ENCODE results near the gene RPS6KA2. TPM values are rescaled to one million over a fixed set of nuclear protein-coding genes. Genes with fewer than 3 reads are reported as not detected.
A peak's percentile ranks its signal among the peaks of the same experiment; 100 is the strongest.

The RPS6KA2 gene
- total RNA-seq, 2 donors from 2014 or later, result 78.6 to 131 TPM

DNA sequence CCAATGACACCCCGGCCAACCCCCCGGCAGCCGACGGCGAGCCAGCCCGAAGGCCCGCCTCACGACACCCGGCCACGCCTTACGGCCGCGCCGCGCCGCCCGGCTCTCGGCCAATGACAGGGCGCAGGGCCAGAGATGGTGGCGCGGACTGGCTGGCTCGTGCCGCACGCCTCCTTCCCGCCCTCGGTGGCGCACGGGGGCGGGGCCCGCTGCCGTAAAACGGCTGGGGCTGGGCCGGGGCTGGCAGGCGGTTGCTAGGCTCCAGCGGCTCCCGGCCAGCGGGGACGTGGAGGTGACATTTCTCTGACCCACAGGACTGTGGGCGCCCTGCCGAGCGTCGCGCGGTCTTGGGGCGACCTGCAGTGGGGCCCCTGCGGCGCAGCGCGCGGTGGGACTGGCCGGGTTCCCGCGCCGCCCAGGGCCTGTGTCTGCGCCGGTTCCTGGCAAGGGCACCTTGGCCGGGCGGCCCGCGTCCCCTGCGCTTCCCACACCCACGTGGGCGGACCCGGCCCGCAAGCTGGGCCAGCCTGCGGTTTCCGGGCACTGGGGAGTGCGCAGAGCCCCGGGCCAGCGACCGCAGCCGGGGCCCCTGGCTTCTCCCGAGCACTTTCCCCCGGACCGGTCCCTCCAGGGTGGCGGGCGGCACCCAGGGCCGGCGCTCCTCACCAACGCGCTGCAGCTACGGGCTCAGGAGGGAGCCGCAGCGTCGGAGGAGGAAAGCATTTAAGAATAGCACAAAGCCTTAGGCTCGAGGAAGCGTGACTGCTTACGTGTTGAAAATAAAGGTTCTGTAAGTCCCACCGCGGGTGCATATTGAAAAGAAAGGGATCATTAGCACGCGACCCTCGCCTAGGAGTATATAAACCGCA, 243.9 kb downstream of the RPS6KA2 start, which contains the start of gene MPC1:
Gene MPC1 (minus strand): TSS at position 8 of the 869 bp plus-strand sequence. CDS start 64 bp downstream, outside the sequence.
- TF ChIP-seq, protein P1, sequence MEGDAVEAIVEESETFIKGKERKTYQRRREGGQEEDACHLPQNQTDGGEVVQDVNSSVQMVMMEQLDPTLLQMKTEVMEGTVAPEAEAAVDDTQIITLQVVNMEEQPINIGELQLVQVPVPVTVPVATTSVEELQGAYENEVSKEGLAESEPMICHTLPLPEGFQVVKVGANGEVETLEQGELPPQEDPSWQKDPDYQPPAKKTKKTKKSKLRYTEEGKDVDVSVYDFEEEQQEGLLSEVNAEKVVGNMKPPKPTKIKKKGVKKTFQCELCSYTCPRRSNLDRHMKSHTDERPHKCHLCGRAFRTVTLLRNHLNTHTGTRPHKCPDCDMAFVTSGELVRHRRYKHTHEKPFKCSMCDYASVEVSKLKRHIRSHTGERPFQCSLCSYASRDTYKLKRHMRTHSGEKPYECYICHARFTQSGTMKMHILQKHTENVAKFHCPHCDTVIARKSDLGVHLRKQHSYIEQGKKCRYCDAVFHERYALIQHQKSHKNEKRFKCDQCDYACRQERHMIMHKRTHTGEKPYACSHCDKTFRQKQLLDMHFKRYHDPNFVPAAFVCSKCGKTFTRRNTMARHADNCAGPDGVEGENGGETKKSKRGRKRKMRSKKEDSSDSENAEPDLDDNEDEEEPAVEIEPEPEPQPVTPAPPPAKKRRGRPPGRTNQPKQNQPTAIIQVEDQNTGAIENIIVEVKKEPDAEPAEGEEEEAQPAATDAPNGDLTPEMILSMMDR (IDR thresholded peaks at IDR 0.05), result peak in 1 of 2 donors; percentile 10
- no peaks in the 10 kb centered on the region for H3K27me3 ChIP-seq
- H3K27ac ChIP-seq, result peak within 1 kb of the TSS; percentile 96 to 99
- peak; percentile 96 for DNase-seq (ENCODE audit: low spot score)
- no peaks in the 10 kb centered on the region for H3K36me3 ChIP-seq
- peaks cover 0 to 23% of the 10 kb centered on the region in 2 donors for H3K4me1 ChIP-seq
- no peaks in the 10 kb centered on the region for H3K9me3 ChIP-seq
- H3K4me3 ChIP-seq, result peak within 1 kb of the TSS; percentile 87 to 98

DNA sequence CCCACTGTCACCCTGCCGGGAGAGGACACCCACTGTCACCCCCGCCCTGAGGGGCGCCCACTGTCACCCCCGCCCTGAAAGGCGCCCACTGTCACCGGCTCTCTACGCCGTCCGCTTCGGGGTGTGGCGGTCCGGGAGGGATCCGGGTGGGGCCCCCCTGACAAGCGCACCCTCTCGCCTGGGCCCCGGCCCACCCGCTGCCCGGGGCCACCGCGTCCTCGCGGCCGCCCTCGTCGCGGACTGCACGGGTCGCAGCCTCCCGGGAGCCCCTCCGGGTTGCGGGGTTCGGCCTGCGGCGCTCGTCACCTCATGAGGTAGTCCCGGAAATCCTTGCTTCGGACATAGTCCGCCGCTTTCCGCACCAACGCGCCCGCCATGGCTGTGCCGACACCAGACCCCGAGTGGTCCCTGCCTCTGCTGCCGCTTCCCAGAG, 244.5 kb downstream of the RPS6KA2 start:
- Histone ChIP-seq H3K36me3 (no peaks in the 10 kb centered on the region), H3K9me3 (no peaks in the 10 kb centered on the region), H3K4me1 (peaks cover 0 to 29% of the 10 kb centered on the region in 2 donors), H3K4me3 (peak overlapping the region; percentile 87 to 98), H3K27ac (peak overlapping the region; percentile 96 to 99), H3K27me3 (no peaks in the 10 kb centered on the region)
- TF ChIP-seq, protein P1 (IDR thresholded peaks at IDR 0.05), result no peak
- no peak for DNase-seq (ENCODE audit: low spot score)

DNA sequence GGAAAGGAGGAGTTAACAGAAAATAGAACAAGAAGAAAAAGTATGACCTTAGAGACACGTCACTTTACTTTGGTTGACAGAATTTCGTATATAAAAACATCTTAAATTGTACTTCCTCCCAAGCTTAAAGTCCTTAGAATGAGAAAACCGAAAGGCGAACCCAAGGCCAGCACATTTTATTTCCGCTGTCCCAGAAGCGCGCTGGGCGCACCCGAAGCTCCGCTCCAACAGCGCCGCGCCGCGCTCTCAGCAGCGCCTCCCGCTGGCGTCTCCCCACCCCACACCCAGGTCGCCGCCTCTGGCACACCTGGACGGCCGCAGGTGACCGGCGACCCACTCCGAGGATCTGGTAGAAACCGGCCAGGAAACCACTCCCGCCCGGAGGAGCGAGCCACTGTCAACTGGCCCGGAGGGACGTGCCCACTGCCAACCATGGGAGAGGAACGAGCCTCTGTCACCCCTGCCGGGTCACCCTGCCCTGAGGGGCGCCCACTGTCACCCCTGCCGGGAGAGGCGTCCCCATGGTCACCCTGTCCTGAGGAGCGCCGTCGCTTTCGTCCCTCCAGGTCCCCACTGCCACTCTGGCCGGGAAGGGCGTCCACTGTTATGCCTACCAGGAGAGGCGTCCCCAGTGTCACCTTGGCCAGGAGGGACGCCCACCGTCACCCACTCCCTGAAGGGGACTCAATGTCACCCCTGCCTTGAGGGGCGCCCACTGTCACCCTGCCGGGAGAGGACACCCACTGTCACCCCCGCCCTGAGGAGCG, 245.1 kb downstream of the RPS6KA2 start:
- peak overlapping the region; percentile 87 to 98 for H3K4me3 ChIP-seq
- peaks cover 0 to 30% of the 10 kb centered on the region in 2 donors for H3K4me1 ChIP-seq
- H3K36me3 ChIP-seq, result no peaks in the 10 kb centered on the region
- peak; percentile 76 for DNase-seq (ENCODE audit: low spot score)
- H3K27me3 ChIP-seq, result no peaks in the 10 kb centered on the region
- H3K9me3 ChIP-seq, result no peaks in the 10 kb centered on the region
- H3K27ac ChIP-seq, result peak overlapping the region; percentile 96 to 99
- TF ChIP-seq, protein P1 (IDR thresholded peaks at IDR 0.05), result peak; percentile 65 to 92

DNA sequence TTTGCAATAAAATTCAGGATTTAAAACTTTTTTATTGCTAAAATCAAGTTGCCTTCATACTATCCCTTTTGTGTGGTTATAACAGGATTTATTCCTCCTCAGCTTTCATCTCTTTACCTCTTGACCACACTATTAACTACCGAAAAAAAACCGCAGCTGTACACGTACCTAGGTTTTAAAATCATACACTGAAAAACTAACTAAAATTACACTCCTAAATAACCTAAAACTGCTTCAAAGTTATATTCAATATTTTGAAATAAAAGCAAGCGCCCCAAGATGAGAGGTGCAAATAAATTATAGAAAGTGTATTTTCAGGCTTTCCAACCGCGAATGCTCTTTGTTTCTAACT, 245.7 kb downstream of the RPS6KA2 start:
- H3K4me1 ChIP-seq, result peaks cover 0 to 30% of the 10 kb centered on the region in 2 donors
- peak overlapping the region; percentile 96 to 99 for H3K27ac ChIP-seq
- no peaks in the 10 kb centered on the region for H3K36me3 ChIP-seq
- no peaks in the 10 kb centered on the region for H3K27me3 ChIP-seq
- TF ChIP-seq, protein P1 (IDR thresholded peaks at IDR 0.05), result no peak
- no peaks in the 10 kb centered on the region for H3K9me3 ChIP-seq
- no peak for DNase-seq (ENCODE audit: low spot score)
- H3K4me3 ChIP-seq, result peak overlapping the region; percentile 87 to 98

DNA sequence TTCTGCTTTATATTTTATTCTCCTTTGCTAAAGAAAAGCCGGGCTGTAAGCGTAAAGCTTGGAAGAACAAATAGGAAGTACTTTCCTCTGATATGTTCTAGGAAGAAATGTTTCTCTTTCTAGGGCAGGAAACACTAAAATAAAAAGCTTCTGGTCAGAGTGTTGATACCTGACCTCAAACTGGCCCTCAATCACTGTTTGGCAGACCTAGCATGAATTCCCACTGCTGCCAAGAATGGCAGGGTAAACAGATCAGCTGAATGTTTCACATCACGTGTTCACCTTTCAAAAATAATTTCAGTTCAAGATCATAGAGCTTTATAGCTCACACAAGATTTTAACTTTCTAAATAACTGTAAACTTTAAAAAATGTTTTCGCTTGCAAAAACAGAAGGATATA, 247.3 kb downstream of the RPS6KA2 start:
- H3K4me3 ChIP-seq, result no peak overlapping the region

More for the DNA sequence above, 247.3 kb downstream of the RPS6KA2 start:
- Histone ChIP-seq H3K4me1 (peaks cover 0 to 30% of the 10 kb centered on the region in 2 donors), H3K27me3 (no peaks in the 10 kb centered on the region), H3K9me3 (no peaks in the 10 kb centered on the region), H3K36me3 (no peaks in the 10 kb centered on the region), H3K27ac (peak overlapping the region; percentile 96 to 99)
- TF ChIP-seq, protein P1 (IDR thresholded peaks at IDR 0.05), result no peak
- DNase-seq (ENCODE audit: low spot score), result no peak

Data from right atrium auricular region (tissue), 2 donors.